GM12801 (cell line): Measurements from ENCODE around the gene SETD5.

ENCODE experiments used
- CTCF ChIP-seq: IDR thresholded peaks from one replicate; pipeline ENCODE4 v1.5.1; 2011; ENCODE audit warnings: control low read depth; ENCODE audit not compliant: insufficient read length; ENCODE audit errors: extremely low read depth

SETD5 gene

GRCh38 chr3:9362731-9363530 lies 34.5 kb upstream of the SETD5 start, which contains the start of gene THUMPD3:
Gene THUMPD3, plus strand, starts transcription at chr3:9363054. Its CDS starts 2,015 bp downstream, at chr3:9365069.
- no peak for TF ChIP-seq CTCF

- TF ChIP-seq CTCF = no peak
Observed at GRCh38 chr3:9369508-9369907, 27.9 kb upstream of the SETD5 start.

GRCh38 chr3:9373465-9373864 lies 23.9 kb upstream of the SETD5 start:
- no peak for TF ChIP-seq CTCF

GRCh38 chr3:9377981-9378380 lies 19.4 kb upstream of the SETD5 start:
- TF ChIP-seq CTCF = no peak

GRCh38 chr3:9379327-9379726 lies 18.1 kb upstream of the SETD5 start:
- no peak for TF ChIP-seq CTCF

GRCh38 chr3:9380014-9380413 lies 17.4 kb upstream of the SETD5 start:
- no peak for TF ChIP-seq CTCF

GRCh38 chr3:9384141-9384828 lies 13.1 kb upstream of the SETD5 start:
- no peak for TF ChIP-seq CTCF
